Effector CD4-positive, alpha-beta T cell (primary cell): ENCODE data around the gene LRRC2.
"Not testable (repeated sequence)": the region's sequence is repeated elsewhere in the genome, so short reads cannot be mapped to it uniquely, and the experiment has no call there.

Experiments
- DNase-seq: peaks from one replicate; pipeline ENCODE4 v3.0.0-alpha.2; 2020

Gene LRRC2

GRCh38 chr3:46551615-46552014 is 14.5 kb downstream of the LRRC2 start:
- no peak for DNase-seq

- no peak for DNase-seq
Observed at GRCh38 chr3:46549989-46550388, 16.1 kb downstream of the LRRC2 start.

- DNase-seq = no peak
Observed at GRCh38 chr3:46549408-46549904, 16.6 kb downstream of the LRRC2 start.

- not testable (repeated sequence) for DNase-seq
Observed at GRCh38 chr3:46548611-46549010, 17.5 kb downstream of the LRRC2 start.

- no peak for DNase-seq
Observed at GRCh38 chr3:46546896-46547440, 19.1 kb downstream of the LRRC2 start.

- DNase-seq = no peak
Observed at GRCh38 chr3:46545818-46546630, 20.1 kb downstream of the LRRC2 start.

- no peak for DNase-seq
Observed at GRCh38 chr3:46544771-46545503, 21.2 kb downstream of the LRRC2 start.

- no peak for DNase-seq
Observed at GRCh38 chr3:46542801-46543201, 23.3 kb downstream of the LRRC2 start.

GRCh38 chr3:46542344-46542743 is 23.8 kb downstream of the LRRC2 start:
- no peak for DNase-seq

GRCh38 chr3:46541835-46542234 is 24.3 kb downstream of the LRRC2 start:
- DNase-seq = no peak

GRCh38 chr3:46540550-46540949 is 25.6 kb downstream of the LRRC2 start:
- DNase-seq = no peak

GRCh38 chr3:46539443-46540005 is 26.6 kb downstream of the LRRC2 start:
- no peak for DNase-seq

GRCh38 chr3:46538803-46539442 is 27.2 kb downstream of the LRRC2 start:
- peak; percentile 81 for DNase-seq

- DNase-seq = not testable (repeated sequence)
Observed at GRCh38 chr3:46538425-46538802, 27.7 kb downstream of the LRRC2 start.

GRCh38 chr3:46537779-46538178 is 28.3 kb downstream of the LRRC2 start:
- no peak for DNase-seq

- DNase-seq = no peak
Observed at GRCh38 chr3:46537316-46537715, 28.8 kb downstream of the LRRC2 start.

GRCh38 chr3:46536758-46537157 is 29.3 kb downstream of the LRRC2 start:
- DNase-seq = no peak

- no peak for DNase-seq
Observed at GRCh38 chr3:46535746-46536145, 30.4 kb downstream of the LRRC2 start.

- no peak for DNase-seq
Observed at GRCh38 chr3:46533091-46533490, 33.0 kb downstream of the LRRC2 start.

- DNase-seq = no peak
Observed at GRCh38 chr3:46527239-46527638, 38.9 kb downstream of the LRRC2 start.

GRCh38 chr3:46524832-46525231 is 41.3 kb downstream of the LRRC2 start:
- no peak for DNase-seq

- no peak for DNase-seq
Observed at GRCh38 chr3:46524008-46524407, 42.1 kb downstream of the LRRC2 start.

GRCh38 chr3:46523556-46523955 is 42.5 kb downstream of the LRRC2 start:
- DNase-seq = no peak
